K562 (cell line): Measurements from ENCODE around the gene SLC9A1. TPM values are rescaled to one million over a fixed set of nuclear protein-coding genes. Genes with fewer than 3 reads are reported as not detected.
A peak's percentile ranks its signal among the peaks of the same experiment; 100 is the strongest.

Experiments used
- ATAC-seq: fragments of 200-7000 bp; cut with Tn5 transposase; 3 replicates; pipeline ENCODE4 v1.9.1; 2020; ENCODE audit warnings: moderate library complexity
- BruUV-seq: library from RNA; stranded (reverse); fragments of 400-500 nt; replicated peaks from 2 replicates; lab custom pipeline; 2021; lab: Mats Ljungman, UMichigan
- CTCF ChIA-PET: fragments of 300-600 bp; formaldehyde crosslinking; extraction: SDS; loops from one replicate; lab custom pipeline; 2021; ENCODE audit warnings: low intra/inter-chr PET ratio; lab: Yijun Ruan, JAX
- POLR2A ChIA-PET: fragments of 300-600, 350-650 bp; sonication (Branson Sonifier 250); formaldehyde crosslinking; extraction: SDS; loops from one replicate; lab custom pipeline; 2021; ENCODE audit warnings: antibody characterized with exemption, inconsistent platforms; lab: Yijun Ruan, JAX
- DNase-seq, 4 experiments: peaks; one replicate each; pipeline versions ENCODE4 v3.0.0 to v3.0.0-alpha.2; 2011 to 2018; ENCODE audit warnings: low spot score in 3 of 4, mixed read lengths in 3 of 4; ENCODE audit errors: extremely low read depth in 1 of 4
- FAIRE-seq: peaks from 2 replicates; lab custom pipeline; 2011; peaks lifted over from hg19 to GRCh38; lab: Jason Lieb, UNC
- H2AFZ ChIP-seq: 2 replicates; pipeline ENCODE4 v1.6.0; 2011; ENCODE audit warnings: low read depth, low read length, control low read depth, inconsistent platforms
- H3K27ac ChIP-seq: fragments of 200-600 bp; 3 replicates; pipeline ENCODE4 v1.8.0; 2011; ENCODE audit warnings: low read depth, mild to moderate bottlenecking, control low read depth, inconsistent platforms, low read length, moderate library complexity, mixed read lengths; ENCODE audit errors: extremely low read depth
- H3K27me3 ChIP-seq, 2 experiments: fragments of 300-600 bp in 1 of 2; 2 replicates in 1 of 2; 3 replicates in 1 of 2; pipeline versions ENCODE4 v1.6.0 to v1.8.0; 2011; ENCODE audit warnings: inconsistent platforms in 2 of 2, low read length in 2 of 2, mild to moderate bottlenecking in 1 of 2, mixed read lengths in 1 of 2, moderate library complexity in 1 of 2; ENCODE audit not compliant: control insufficient read depth in 2 of 2, insufficient read depth in 2 of 2
- H3K36me3 ChIP-seq: fragments of 300-600 bp; 3 replicates; pipeline ENCODE4 v1.8.0; 2011; ENCODE audit warnings: mild to moderate bottlenecking, low read length, inconsistent platforms; ENCODE audit not compliant: control insufficient read depth, insufficient read depth
- H3K4me1 ChIP-seq, 2 experiments: fragments of 200-600 bp in 1 of 2; replicated peaks in 1 of 2; 2 replicates in 1 of 2; 3 replicates in 1 of 2; pipeline versions ENCODE4 v1.5.1 to v1.8.0; 2011; ENCODE audit warnings: inconsistent platforms in 2 of 2, low read length in 2 of 2, mild to moderate bottlenecking in 1 of 2, mixed read lengths in 1 of 2, moderate library complexity in 1 of 2; ENCODE audit not compliant: control insufficient read depth in 2 of 2, insufficient read depth in 2 of 2
- H3K4me2 ChIP-seq: 2 replicates; pipeline ENCODE4 v1.6.1; 2011; ENCODE audit warnings: low read length, control low read depth, inconsistent platforms, mixed read lengths; ENCODE audit not compliant: insufficient read depth
- H3K4me3 ChIP-seq: fragments of 200-600 bp; sonication (generic), shearing (Covaris generic); 2 replicates; pipeline ENCODE4 v1.5.1; 2016; ENCODE audit warnings: control low read depth, inconsistent platforms
- H3K79me2 ChIP-seq: fragments of 200-600 bp; 3 replicates; pipeline ENCODE4 v1.8.0; 2011; ENCODE audit warnings: low read length, inconsistent platforms; ENCODE audit not compliant: control insufficient read depth, insufficient read depth
- H3K9ac ChIP-seq, 2 experiments: 2 replicates each; pipeline versions ENCODE4 v1.6.0 to v1.6.1; 2011; ENCODE audit warnings: low read depth in 2 of 2, low read length in 2 of 2, control low read depth in 1 of 2, inconsistent platforms in 1 of 2, mild to moderate bottlenecking in 1 of 2, mixed read lengths in 1 of 2; ENCODE audit not compliant: insufficient read depth in 1 of 2
- H3K9me1 ChIP-seq: one replicate; pipeline ENCODE4 v1.6.0; 2011; ENCODE audit warnings: inconsistent platforms, mild to moderate bottlenecking, low read length, moderate library complexity; ENCODE audit not compliant: control insufficient read depth, insufficient read depth
- H3K9me3 ChIP-seq: replicated peaks from 2 replicates; pipeline ENCODE4 v1.5.1; 2011; ENCODE audit warnings: low read depth, low read length, inconsistent platforms; ENCODE audit not compliant: control insufficient read depth, insufficient read depth
- H4K20me1 ChIP-seq: replicated peaks from 2 replicates; pipeline ENCODE4 v1.6.1; 2011; ENCODE audit warnings: low read length, inconsistent platforms, mixed read lengths; ENCODE audit not compliant: control insufficient read depth, insufficient read depth
- FOS ChIP-seq: IDR thresholded peaks from 3 replicates; pipeline ENCODE4 v1.6.1; 2011; ENCODE audit not compliant: insufficient read length; ENCODE audit errors: extremely low read depth
- FOSL1 ChIP-seq: fragments of 200-800 bp; sonication (Bioruptor generic); conservative IDR thresholded peaks from 2 replicates; pipeline ENCODE4 v1.6.1; 2016; ENCODE audit warnings: missing genetic modification characterization, missing compliant biosample characterization
- FOXJ2 ChIP-seq: fragments of 200-800 bp; sonication (Bioruptor generic); IDR thresholded peaks from 2 replicates; pipeline ENCODE4 v1.6.1; 2016; ENCODE audit warnings: missing genetic modification characterization, missing compliant biosample characterization
- FOXK1 ChIP-seq: sonication (generic); formaldehyde crosslinking; IDR thresholded peaks from 2 replicates; pipeline ENCODE4 v1.8.0; 2022; ENCODE audit warnings: missing genetic modification reagents, mild to moderate bottlenecking, borderline replicate concordance
- ILF3 ChIP-seq: fragments of 450-650 bp; IDR thresholded peaks from 2 replicates; pipeline ENCODE4 v1.6.1; 2018; ENCODE audit warnings: antibody characterized with exemption, mild to moderate bottlenecking, moderate library complexity, borderline replicate concordance
- MAFG ChIP-seq: fragments of 450-650 bp; conservative IDR thresholded peaks from 2 replicates; pipeline ENCODE4 v1.6.1; 2016; ENCODE audit warnings: missing genetic modification characterization, missing compliant biosample characterization
- NUFIP1 ChIP-seq: fragments of 450-650 bp; IDR thresholded peaks from 2 replicates; pipeline ENCODE4 v1.6.1; 2018; ENCODE audit not compliant: partially characterized antibody
- POLR2B ChIP-seq: fragments of 450-650 bp; IDR thresholded peaks from 2 replicates; pipeline ENCODE4 v1.6.1; 2018; ENCODE audit warnings: low read depth; ENCODE audit not compliant: partially characterized antibody
- PURB ChIP-seq: sonication (generic); formaldehyde crosslinking; IDR thresholded peaks from 2 replicates; pipeline ENCODE4 v1.9.0; 2021; ENCODE audit warnings: low read depth, mild to moderate bottlenecking, missing genetic modification reagents
- RFX5 ChIP-seq: IDR thresholded peaks from 2 replicates; pipeline ENCODE4 v1.6.1; 2011; ENCODE audit warnings: low read depth, mild to moderate bottlenecking, improper control_type of control experiment, low read length
- ZKSCAN3 ChIP-seq: fragments of 250-450 bp; sonication (Bioruptor Pico); IDR thresholded peaks from 2 replicates; pipeline ENCODE4 v1.4.0; 2020
- WGBS: fragments of 100-300 bp; shearing (Covaris generic); methylation state at CpG from one replicate; pipeline ENCODE4 v1.1.6; 2016; ENCODE audit warnings: low coverage, mixed read lengths; ENCODE audit not compliant: insufficient coverage; ENCODE audit errors: missing lambda C conversion rate; 5-methylcytosine and 5-hydroxymethylcytosine counted together
- in situ Hi-C: fragments of 300-500 bp; cut with MboI; formaldehyde crosslinking; loops from 4 replicates; pipeline ENCODE4 v1.15.0; 2018; ENCODE audit warnings: inconsistent platforms, mixed read lengths
- intact Hi-C: fragments of 100-400 bp; cut with micrococcal nuclease; formaldehyde crosslinking; loops from 2 replicates; pipeline ENCODE4 v1.14.2; 2022
- polyA plus RNA-seq, 8 experiments: library from polyadenylated mRNA; depleted of rRNA in 4 of 8; stranded (reverse) in 5 of 8; unstranded in 3 of 8; fragments of >200 nt; fragmentation: Nextera tagmentation in 2 of 8; fragmentation: Illumina TruSeq in 1 of 8; extraction: Ambion mirVana in 2 of 8; extraction: Trizol in 1 of 8; gene quantifications; 2 replicates each; pipeline versions ENCODE4 v1.2.1 to v1.2.3, GENCODE V29; 2011 to 2014; ENCODE audit warnings: inconsistent platforms in 1 of 8, missing spikeins in 1 of 8
- total RNA-seq, 7 experiments: library from RNA; depleted of rRNA in 6 of 7; stranded (reverse); fragments of >200 nt in 6 of 7; fragmentation: Illumina TruSeq in 2 of 7; extraction: Trizol in 2 of 7; gene quantifications; 2 replicates each; pipeline versions ENCODE4 v1.2.1 to v1.2.3, GENCODE V29; 2011 to 2021; ENCODE audit warnings: low replicate concordance in 1 of 7
- TF ChIP-seq, protein P1 (sequence below): sonication (generic); formaldehyde crosslinking; IDR thresholded peaks from 2 replicates; pipeline ENCODE4 v1.8.0; 2022; ENCODE audit warnings: mild to moderate bottlenecking, missing genetic modification reagents, borderline replicate concordance
- TF ChIP-seq, protein P2 (sequence below): sonication (generic); formaldehyde crosslinking; IDR thresholded peaks from 2 replicates; pipeline ENCODE4 v1.8.1; 2023; ENCODE audit warnings: mild to moderate bottlenecking, missing genetic modification reagents
- TF ChIP-seq, protein P3 (sequence below): fragments of 450-650 bp; IDR thresholded peaks from 2 replicates; pipeline ENCODE4 v1.7.1; 2018; ENCODE audit warnings: mild to moderate bottlenecking, low read depth; ENCODE audit not compliant: partially characterized antibody

The SLC9A1 gene
- total and polyA plus RNA-seq, 9 of the 15 experiments (the other 6 are each of a cell fraction or from before 2014, with no cell fraction given), result 0.59 to 14.4 (median 2.0) TPM

DNA sequence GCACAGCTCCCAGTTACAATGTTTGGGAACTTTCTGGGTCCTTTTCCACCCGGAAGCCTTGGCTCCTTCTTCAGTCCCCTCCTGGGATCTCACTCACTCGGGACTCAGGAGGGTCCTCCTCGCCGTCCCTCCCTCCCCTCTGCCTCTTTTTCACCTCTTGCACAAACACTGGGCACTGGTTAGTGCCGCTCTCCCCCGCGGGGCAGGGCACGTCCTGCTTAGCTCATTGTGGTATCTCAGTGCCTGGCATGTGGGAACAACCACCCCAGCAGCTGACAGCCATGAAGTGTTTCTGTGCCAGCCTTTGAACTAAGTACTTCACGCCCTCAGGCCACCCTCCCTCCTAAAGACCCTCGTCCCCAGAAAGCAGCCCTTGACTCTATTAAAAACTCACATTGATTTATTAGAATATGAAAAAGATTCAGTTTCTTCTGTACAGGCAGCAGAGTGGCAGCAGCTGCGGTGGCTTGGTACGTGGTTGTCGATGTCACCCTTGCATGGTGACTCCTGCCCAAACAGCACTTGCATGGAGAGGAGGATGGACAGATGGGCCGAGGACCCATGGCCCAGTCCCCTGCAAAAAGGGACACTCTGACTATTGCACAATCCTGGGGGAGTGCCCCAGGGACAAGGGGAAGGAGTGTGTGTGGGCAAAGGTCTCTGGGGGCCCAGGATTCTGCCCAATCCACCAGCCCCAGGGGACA, 56.3 kb downstream of the SLC9A1 start:
- 0 out of 3 replicates have a peak overlapping the region, but pooled peaks have one; percentile 58 for H3K27ac ChIP-seq
- H4K20me1 ChIP-seq, result peaks cover 6% of the 10 kb centered on the region; the same call in 1 of the 2 replicates
- H3K4me3 ChIP-seq, result no peak overlapping the region
- H2AFZ ChIP-seq, result no peak overlapping the region
- ChIA-PET POLR2A (interaction anchor here (1.0 to 2.0 kb wide), 4 partner anchors 13 to 299 kb away, joined by 3 to 7 read pairs (median 4); no protein-coding TSS in a partner anchor), CTCF (interaction anchor here (0.6 to 9.5 kb wide), 6 partner anchors 19 to 132 kb away, joined by 3 to 227 read pairs (median 11); no protein-coding TSS in a partner anchor)
- BruUV-seq, result no TSS peak
- 0 out of 3 replicates have a peak, but pooled peaks cover 3% of the 10 kb centered on the region for H3K36me3 ChIP-seq
- peak overlapping the region in 1 of 2 experiments; percentile 83; a peak in 2 of 4 replicates for H3K9ac ChIP-seq
- no peak overlapping the region; the same call in 1 of the 2 replicates for H3K4me2 ChIP-seq
- H3K27me3 ChIP-seq, result no peaks in the 10 kb centered on the region; a peak in 1 of 5 replicates
- H3K79me2 ChIP-seq, result no peaks in the 10 kb centered on the region
- ATAC-seq, result no peak
- H3K9me3 ChIP-seq, result no peaks in the 10 kb centered on the region
- in situ Hi-C loops (loop anchor here (5.0 kb wide), 2 partner anchors 51 to 101 kb away; no protein-coding TSS in a partner anchor), intact Hi-C loops (no loop called here)
- DNase-seq, result no peak
- H3K4me1 ChIP-seq, result peaks cover 18 to 48% of the 10 kb centered on the region in 2 experiments
- 92% methylated on average over 14 of the region's 14 CpGs for WGBS
- H3K9me1 ChIP-seq, result peaks cover 5% of the 10 kb centered on the region
- FAIRE-seq, result no peak
- TF ChIP-seq MAFG (no peak), ILF3 (no peak), FOSL1 (no peak), ZKSCAN3 (CRISPR knock-in tag) (no peak), RFX5 (no peak), PURB (no peak), FOXJ2 (tag) (no peak), NUFIP1 (no peak), FOXK1 (CRISPR knock-in tag) (no peak), FOS (no peak), POLR2B (no peak)
- TF ChIP-seq, protein P1, sequence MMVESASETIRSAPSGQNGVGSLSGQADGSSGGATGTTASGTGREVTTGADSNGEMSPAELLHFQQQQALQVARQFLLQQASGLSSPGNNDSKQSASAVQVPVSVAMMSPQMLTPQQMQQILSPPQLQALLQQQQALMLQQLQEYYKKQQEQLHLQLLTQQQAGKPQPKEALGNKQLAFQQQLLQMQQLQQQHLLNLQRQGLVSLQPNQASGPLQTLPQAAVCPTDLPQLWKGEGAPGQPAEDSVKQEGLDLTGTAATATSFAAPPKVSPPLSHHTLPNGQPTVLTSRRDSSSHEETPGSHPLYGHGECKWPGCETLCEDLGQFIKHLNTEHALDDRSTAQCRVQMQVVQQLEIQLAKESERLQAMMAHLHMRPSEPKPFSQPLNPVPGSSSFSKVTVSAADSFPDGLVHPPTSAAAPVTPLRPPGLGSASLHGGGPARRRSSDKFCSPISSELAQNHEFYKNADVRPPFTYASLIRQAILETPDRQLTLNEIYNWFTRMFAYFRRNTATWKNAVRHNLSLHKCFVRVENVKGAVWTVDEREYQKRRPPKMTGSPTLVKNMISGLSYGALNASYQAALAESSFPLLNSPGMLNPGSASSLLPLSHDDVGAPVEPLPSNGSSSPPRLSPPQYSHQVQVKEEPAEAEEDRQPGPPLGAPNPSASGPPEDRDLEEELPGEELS (CRISPR knock-in tag), result 0 out of 2 replicates have a peak, but pooled peaks have one; percentile 16
- TF ChIP-seq, protein P2, sequence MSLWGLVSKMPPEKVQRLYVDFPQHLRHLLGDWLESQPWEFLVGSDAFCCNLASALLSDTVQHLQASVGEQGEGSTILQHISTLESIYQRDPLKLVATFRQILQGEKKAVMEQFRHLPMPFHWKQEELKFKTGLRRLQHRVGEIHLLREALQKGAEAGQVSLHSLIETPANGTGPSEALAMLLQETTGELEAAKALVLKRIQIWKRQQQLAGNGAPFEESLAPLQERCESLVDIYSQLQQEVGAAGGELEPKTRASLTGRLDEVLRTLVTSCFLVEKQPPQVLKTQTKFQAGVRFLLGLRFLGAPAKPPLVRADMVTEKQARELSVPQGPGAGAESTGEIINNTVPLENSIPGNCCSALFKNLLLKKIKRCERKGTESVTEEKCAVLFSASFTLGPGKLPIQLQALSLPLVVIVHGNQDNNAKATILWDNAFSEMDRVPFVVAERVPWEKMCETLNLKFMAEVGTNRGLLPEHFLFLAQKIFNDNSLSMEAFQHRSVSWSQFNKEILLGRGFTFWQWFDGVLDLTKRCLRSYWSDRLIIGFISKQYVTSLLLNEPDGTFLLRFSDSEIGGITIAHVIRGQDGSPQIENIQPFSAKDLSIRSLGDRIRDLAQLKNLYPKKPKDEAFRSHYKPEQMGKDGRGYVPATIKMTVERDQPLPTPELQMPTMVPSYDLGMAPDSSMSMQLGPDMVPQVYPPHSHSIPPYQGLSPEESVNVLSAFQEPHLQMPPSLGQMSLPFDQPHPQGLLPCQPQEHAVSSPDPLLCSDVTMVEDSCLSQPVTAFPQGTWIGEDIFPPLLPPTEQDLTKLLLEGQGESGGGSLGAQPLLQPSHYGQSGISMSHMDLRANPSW, result no peak
- TF ChIP-seq, protein P3, sequence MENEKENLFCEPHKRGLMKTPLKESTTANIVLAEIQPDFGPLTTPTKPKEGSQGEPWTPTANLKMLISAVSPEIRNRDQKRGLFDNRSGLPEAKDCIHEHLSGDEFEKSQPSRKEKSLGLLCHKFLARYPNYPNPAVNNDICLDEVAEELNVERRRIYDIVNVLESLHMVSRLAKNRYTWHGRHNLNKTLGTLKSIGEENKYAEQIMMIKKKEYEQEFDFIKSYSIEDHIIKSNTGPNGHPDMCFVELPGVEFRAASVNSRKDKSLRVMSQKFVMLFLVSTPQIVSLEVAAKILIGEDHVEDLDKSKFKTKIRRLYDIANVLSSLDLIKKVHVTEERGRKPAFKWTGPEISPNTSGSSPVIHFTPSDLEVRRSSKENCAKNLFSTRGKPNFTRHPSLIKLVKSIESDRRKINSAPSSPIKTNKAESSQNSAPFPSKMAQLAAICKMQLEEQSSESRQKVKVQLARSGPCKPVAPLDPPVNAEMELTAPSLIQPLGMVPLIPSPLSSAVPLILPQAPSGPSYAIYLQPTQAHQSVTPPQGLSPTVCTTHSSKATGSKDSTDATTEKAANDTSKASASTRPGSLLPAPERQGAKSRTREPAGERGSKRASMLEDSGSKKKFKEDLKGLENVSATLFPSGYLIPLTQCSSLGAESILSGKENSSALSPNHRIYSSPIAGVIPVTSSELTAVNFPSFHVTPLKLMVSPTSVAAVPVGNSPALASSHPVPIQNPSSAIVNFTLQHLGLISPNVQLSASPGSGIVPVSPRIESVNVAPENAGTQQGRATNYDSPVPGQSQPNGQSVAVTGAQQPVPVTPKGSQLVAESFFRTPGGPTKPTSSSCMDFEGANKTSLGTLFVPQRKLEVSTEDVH, result no peak
